ENCODE data around the gene SMARCA1. TPM values are rescaled to one million over a fixed set of nuclear protein-coding genes. Genes with fewer than 3 reads are reported as not detected.
A peak's percentile ranks its signal among the peaks of the same experiment; 100 is the strongest.

SMARCA1 gene
- total RNA-seq, 1 donor from 2014 or later: 123 TPM

DNA sequence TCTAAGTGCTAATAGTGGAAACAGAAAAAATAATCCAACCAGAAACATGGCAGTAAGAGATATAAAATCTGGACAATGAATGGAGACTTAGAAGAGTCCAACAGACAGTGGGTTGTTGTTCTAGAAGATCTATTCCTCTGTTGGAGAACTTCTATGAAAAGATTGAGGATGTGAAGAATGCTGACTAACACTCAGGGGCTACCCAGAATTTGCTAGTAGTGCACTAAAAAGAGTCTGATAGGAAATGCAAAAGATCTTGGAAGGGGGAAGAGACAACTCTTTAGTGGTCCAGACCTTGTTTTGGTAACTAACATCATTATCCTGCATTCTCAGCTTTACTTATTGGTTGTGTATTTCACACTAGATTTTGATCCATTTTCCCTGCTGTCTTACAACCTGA, 77.9 kb downstream of the SMARCA1 start:
- no peak for TF ChIP-seq CTCF (IDR thresholded peaks at IDR 0.05)
- Mint-ChIP-seq H3K9me3 (ENCODE audit: low read depth) (no peaks in the 10 kb centered on the region), H3K27me3 (ENCODE audit: low read depth) (no peaks in the 10 kb centered on the region), H3K4me1 (ENCODE audit: low read depth) (no peaks in the 10 kb centered on the region), H3K27ac (ENCODE audit: unreplicated experiment) (no peak overlapping the region), H3K4me3 (ENCODE audit: unreplicated experiment) (no peak overlapping the region), H3K36me3 (ENCODE audit: low read depth) (peaks cover 21% of the 10 kb centered on the region)
- no peak for DNase-seq (ENCODE audit: low spot score)

- Mint-ChIP-seq H3K4me3 (ENCODE audit: unreplicated experiment) (no peak overlapping the region), H3K27ac (ENCODE audit: unreplicated experiment) (no peak overlapping the region), H3K27me3 (ENCODE audit: low read depth) (no peaks in the 10 kb centered on the region), H3K9me3 (ENCODE audit: low read depth) (peaks cover 9% of the 10 kb centered on the region), H3K4me1 (ENCODE audit: low read depth) (no peaks in the 10 kb centered on the region), H3K36me3 (ENCODE audit: low read depth) (peaks cover 21% of the 10 kb centered on the region)
- no peak for DNase-seq (ENCODE audit: low spot score)
- no peak for TF ChIP-seq CTCF (IDR thresholded peaks at IDR 0.05)
Measured at GRCh38 chrX:129433945-129434344, 89.3 kb downstream of the SMARCA1 start.

DNA sequence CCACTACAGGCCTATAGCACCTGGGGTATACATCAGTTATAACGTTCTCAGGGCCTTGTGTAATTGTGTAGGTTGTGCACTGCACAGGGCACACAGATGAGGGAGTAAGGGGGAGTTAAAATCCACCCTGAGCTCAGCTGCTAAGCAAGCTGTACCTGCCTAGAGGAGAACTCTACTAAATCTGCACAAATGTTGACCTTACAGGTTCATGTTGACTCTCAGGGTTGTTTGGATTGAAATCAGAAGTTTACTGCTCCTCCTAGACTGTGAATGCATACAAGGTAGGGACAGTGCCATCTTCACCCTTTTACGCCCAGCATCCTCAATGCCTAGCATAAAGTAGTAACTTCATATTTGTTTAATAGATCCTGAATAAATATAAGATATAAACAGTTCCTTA, 89.8 kb downstream of the SMARCA1 start:
- no peaks in the 10 kb centered on the region for H3K27me3 Mint-ChIP-seq (ENCODE audit: low read depth)
- no peaks in the 10 kb centered on the region for H3K4me1 Mint-ChIP-seq (ENCODE audit: low read depth)
- H3K4me3 Mint-ChIP-seq (ENCODE audit: unreplicated experiment): no peak overlapping the region
- peaks cover 24% of the 10 kb centered on the region for H3K36me3 Mint-ChIP-seq (ENCODE audit: low read depth)
- H3K27ac Mint-ChIP-seq (ENCODE audit: unreplicated experiment): peak overlapping the region; percentile 10
- H3K9me3 Mint-ChIP-seq (ENCODE audit: low read depth): peaks cover 12% of the 10 kb centered on the region
- no peak for TF ChIP-seq CTCF (IDR thresholded peaks at IDR 0.05)
- no peak for DNase-seq (ENCODE audit: low spot score)

- Mint-ChIP-seq H3K9me3 (ENCODE audit: low read depth) (peaks cover 53% of the 10 kb centered on the region), H3K4me3 (ENCODE audit: unreplicated experiment) (no peak overlapping the region), H3K27ac (ENCODE audit: unreplicated experiment) (no peak overlapping the region), H3K4me1 (ENCODE audit: low read depth) (no peaks in the 10 kb centered on the region), H3K27me3 (ENCODE audit: low read depth) (no peaks in the 10 kb centered on the region), H3K36me3 (ENCODE audit: low read depth) (peaks cover 59% of the 10 kb centered on the region)
- no peak for TF ChIP-seq CTCF (IDR thresholded peaks at IDR 0.05)
- DNase-seq (ENCODE audit: low spot score): no peak
Measured at GRCh38 chrX:129427267-129427666, 96.0 kb downstream of the SMARCA1 start.

DNA sequence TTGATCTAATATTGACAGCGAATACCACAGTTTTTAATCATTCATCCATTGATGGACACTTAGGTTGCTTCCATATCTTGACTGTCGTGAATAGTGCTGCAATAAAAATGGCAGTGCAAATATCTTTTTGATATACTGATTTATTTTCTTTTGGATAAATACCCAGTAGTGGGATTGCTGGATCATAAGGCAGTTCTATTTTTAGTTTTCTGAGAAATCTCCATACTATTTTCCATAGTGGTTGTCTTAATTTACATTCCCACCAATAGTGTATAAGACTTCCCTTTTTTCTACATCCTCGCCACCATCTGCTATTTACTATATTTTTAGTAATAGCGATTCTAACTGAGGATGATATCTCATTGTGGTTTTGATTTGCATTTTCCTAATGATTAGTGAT, 100.1 kb downstream of the SMARCA1 start:
- DNase-seq (ENCODE audit: low spot score): no peak
- Mint-ChIP-seq H3K27ac (ENCODE audit: unreplicated experiment) (no peak overlapping the region), H3K4me1 (ENCODE audit: low read depth) (no peaks in the 10 kb centered on the region), H3K9me3 (ENCODE audit: low read depth) (peaks cover 70% of the 10 kb centered on the region), H3K36me3 (ENCODE audit: low read depth) (peaks cover 50% of the 10 kb centered on the region), H3K27me3 (ENCODE audit: low read depth) (no peaks in the 10 kb centered on the region), H3K4me3 (ENCODE audit: unreplicated experiment) (no peak overlapping the region)
- no peak for TF ChIP-seq CTCF (IDR thresholded peaks at IDR 0.05)

Measured in chondrocyte (in vitro differentiated cells).